Measurements from ENCODE around the gene MBOAT1.

The MBOAT1 gene

GRCh38 chr6:20058912-20059311, 153.4 kb downstream of the MBOAT1 start:
- DNase-seq (ENCODE audit: extremely low spot score) = no peak
- no peak for TF ChIP-seq CTCF (IDR thresholded peaks at IDR 0.05; ENCODE audit: control extremely low read depth, extremely low read depth, low read depth, missing control alignments)
- CTCF ChIA-PET = interaction anchor here (1.3 kb wide), 1 partner anchor 11 kb away, joined by 4 read pairs; no protein-coding TSS in a partner anchor
- POLR2A ChIA-PET = no interaction called here

GRCh38 chr6:20058121-20058905, 154.0 kb downstream of the MBOAT1 start:
- TF ChIP-seq CTCF (IDR thresholded peaks at IDR 0.05; ENCODE audit: control extremely low read depth, extremely low read depth, low read depth, missing control alignments) = no peak
- DNase-seq (ENCODE audit: extremely low spot score) = no peak
- CTCF ChIA-PET = no interaction called here
- POLR2A ChIA-PET = no interaction called here

- POLR2A ChIA-PET = no interaction called here
- CTCF ChIA-PET = interaction anchor here (1.2 to 1.8 kb wide), 4 partner anchors 9 to 1461 kb away, joined by 3 to 7 read pairs (median 4); no protein-coding TSS in a partner anchor
- TF ChIP-seq CTCF (IDR thresholded peaks at IDR 0.05; ENCODE audit: control extremely low read depth, extremely low read depth, low read depth, missing control alignments) = peak; percentile 23
- DNase-seq (ENCODE audit: extremely low spot score) = peak; percentile 34
Measured at GRCh38 chr6:20056350-20056992, 155.8 kb downstream of the MBOAT1 start.

GRCh38 chr6:20055916-20056315, 156.4 kb downstream of the MBOAT1 start:
- ChIA-PET POLR2A (no interaction called here), CTCF (interaction anchor here (1.5 to 1.8 kb wide), 3 partner anchors 9 to 1461 kb away, joined by 3 to 7 read pairs (median 4); no protein-coding TSS in a partner anchor)
- no peak for DNase-seq (ENCODE audit: extremely low spot score)
- TF ChIP-seq CTCF (IDR thresholded peaks at IDR 0.05; ENCODE audit: control extremely low read depth, extremely low read depth, low read depth, missing control alignments) = no peak
